ENCODE measurements around the gene CDHR2. TPM values are rescaled to one million over a fixed set of nuclear protein-coding genes. Genes with fewer than 3 reads are reported as not detected.

CDHR2 gene
- total and polyA plus RNA-seq, 2 of the 13 experiments (the other 11 are each of a cell fraction or from before 2014, with no cell fraction given), result 17.9 to 20.9 TPM

DNA sequence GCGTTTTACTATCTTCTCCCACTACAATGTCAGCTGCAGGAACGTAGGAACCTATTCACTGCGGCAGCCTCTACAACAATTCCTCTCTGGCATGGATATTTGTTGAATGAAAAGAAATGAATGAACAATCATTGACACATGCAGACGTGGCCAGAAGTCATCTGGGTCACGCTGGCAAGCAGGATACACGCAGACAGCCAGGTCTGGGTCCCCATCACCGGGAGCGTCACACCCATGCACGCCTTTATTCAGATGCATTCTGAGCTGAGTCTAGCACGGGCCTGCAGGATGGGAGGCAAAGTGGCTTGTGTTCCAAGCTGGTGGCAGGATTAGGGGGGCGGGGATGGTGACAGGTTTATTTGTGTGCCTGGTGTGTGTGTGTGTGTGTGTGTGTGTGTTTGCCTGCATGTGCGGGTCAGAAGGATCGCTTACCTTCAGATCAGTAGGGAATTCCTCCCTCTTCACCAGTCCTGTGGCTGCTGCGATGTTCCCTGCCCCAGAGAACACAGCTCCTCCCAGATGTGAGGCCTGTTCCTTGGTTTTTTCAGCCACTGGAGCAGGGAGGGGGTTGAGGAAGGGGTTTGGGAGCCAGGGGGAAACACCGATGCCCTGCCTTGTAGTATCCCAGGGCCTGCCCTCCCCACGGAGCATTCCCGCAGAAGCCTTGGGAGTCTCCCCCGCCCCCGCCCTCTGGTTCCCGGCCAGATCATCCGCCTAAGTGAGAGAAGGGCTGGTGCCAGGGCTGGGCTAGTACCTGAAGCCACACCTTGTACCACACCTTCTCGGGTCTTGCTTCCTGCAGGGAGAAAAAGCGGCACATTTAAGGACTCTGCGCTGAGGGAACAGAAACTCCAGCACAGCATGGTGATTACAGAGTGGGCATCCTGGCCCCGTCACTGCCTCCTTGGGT lies 77.1 kb downstream of the CDHR2 start:
- no TSS peak for BruUV-seq (replicated peaks)
- no peak overlapping the region for H3K27ac ChIP-seq (ENCODE audit: extremely low read length, insufficient read depth, low read length)
- H3K79me2 ChIP-seq (ENCODE audit: insufficient read depth, low read length), result no peaks in the 10 kb centered on the region
- H3K9me3 ChIP-seq (ENCODE audit: low read length), result no peaks in the 10 kb centered on the region
- no peak overlapping the region for H3K4me3 ChIP-seq (replicated peaks in 1 of 3; ENCODE audit: insufficient read depth in 1 of 3, low read depth in 2 of 3, low read length in 3 of 3)
- no peaks in the 10 kb centered on the region for H3K36me3 ChIP-seq (replicated peaks in 1 of 2; ENCODE audit: control insufficient read depth in 1 of 2, insufficient read depth in 2 of 2, low read length in 2 of 2)
- ATAC-seq (no peak), DNase-seq (ENCODE audit: low spot score) (no peak), FAIRE-seq (no peak)
- ChIA-PET CTCF (ENCODE audit: low intra/inter-chr PET ratio, low total read pairs) (no interaction called here), POLR2A (no interaction called here)
- H4K20me1 ChIP-seq (ENCODE audit: insufficient read depth, low read length), result no peaks in the 10 kb centered on the region
- TF ChIP-seq ZMAT3 (CRISPR knock-in tag; conservative IDR thresholded peaks at IDR 0.05) (no peak), KMT2A (CRISPR knock-in tag; IDR thresholded peaks at IDR 0.05) (no peak), ZNF101 (CRISPR knock-in tag; IDR thresholded peaks at IDR 0.05; ENCODE audit: borderline replicate concordance, low read depth) (no peak), REPIN1 (CRISPR knock-in tag; IDR thresholded peaks at IDR 0.05; ENCODE audit: borderline replicate concordance, low read depth) (no peak), ZNF703 (CRISPR knock-in tag; IDR thresholded peaks at IDR 0.05; ENCODE audit: borderline replicate concordance) (no peak), ZNF598 (CRISPR knock-in tag; IDR thresholded peaks at IDR 0.05; ENCODE audit: borderline replicate concordance) (no peak), ZKSCAN8 (CRISPR knock-in tag; IDR thresholded peaks at IDR 0.05; ENCODE audit: borderline replicate concordance) (no peak)
- TF ChIP-seq, protein P1, sequence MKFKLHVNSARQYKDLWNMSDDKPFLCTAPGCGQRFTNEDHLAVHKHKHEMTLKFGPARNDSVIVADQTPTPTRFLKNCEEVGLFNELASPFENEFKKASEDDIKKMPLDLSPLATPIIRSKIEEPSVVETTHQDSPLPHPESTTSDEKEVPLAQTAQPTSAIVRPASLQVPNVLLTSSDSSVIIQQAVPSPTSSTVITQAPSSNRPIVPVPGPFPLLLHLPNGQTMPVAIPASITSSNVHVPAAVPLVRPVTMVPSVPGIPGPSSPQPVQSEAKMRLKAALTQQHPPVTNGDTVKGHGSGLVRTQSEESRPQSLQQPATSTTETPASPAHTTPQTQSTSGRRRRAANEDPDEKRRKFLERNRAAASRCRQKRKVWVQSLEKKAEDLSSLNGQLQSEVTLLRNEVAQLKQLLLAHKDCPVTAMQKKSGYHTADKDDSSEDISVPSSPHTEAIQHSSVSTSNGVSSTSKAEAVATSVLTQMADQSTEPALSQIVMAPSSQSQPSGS (CRISPR knock-in tag; IDR thresholded peaks at IDR 0.05), result no peak
- H3K4me1 ChIP-seq (ENCODE audit: insufficient read depth, low read length), result peaks cover 26% of the 10 kb centered on the region
- in situ Hi-C loops (cut with HindIII; ENCODE audit: extremely low pct_ligation_motif_present, low pct_unique_long_range_greater_than_20kb), result no loop called here
- 14% methylated on average over 18 of the region's 25 CpGs for WGBS (ENCODE audit: low lambda C conversion rate)
- H2AFZ ChIP-seq (ENCODE audit: low read length), result no peak overlapping the region
- intact Hi-C loops (cut with micrococcal nuclease; ENCODE audit: unreplicated experiment), result no loop called here
- H3K9ac ChIP-seq (ENCODE audit: insufficient read depth, low read depth, low read length), result no peak overlapping the region
- peaks cover 17 to 87% of the 10 kb centered on the region in 2 experiments; a peak in 4 of 5 replicates for H3K27me3 ChIP-seq (ENCODE audit: control insufficient read depth in 1 of 2, insufficient read depth in 2 of 2, low read length in 2 of 2)
- H3K4me2 ChIP-seq (ENCODE audit: low read depth, low read length), result no peak overlapping the region

Data from HepG2 (cell line).